Measurements from ENCODE around the gene PALLD.

DNA sequence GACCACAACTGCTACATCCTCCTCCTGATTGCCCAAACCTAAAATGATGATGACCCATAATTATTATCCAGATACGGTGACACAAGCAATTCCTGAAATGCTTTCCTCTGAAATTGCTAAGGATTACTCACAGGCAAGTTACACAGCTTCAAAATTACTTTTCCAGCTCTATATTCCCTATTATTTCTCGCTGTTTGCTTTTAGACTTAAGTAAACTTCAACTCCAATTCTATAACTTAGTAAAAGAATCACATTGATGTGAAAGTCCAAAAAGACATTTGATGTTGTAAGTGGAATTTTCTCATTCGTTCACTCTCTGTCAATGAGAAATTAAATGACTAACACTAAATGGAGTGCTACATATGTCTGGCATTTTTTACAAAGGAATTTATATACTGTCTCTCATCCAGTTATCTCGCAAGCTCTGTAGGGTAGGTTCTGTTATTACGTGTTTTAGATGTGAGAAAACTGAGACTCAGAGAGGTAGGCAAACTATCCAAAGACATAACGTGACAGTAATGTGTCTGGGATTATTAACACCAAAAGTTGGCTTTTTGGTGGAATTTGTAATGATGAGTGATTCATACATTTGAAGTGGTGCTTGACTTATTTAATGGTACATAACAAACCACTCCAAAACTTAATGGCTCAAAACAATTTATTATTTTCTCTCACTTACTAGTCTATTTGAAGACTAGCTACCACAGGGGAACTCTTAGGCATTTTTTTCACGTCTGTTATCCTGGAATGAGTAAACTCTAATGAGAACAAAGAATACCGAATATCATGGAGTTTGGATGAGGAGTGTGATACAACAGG, 31.5 kb downstream of the PALLD start:
- TF ChIP-seq, protein P1, sequence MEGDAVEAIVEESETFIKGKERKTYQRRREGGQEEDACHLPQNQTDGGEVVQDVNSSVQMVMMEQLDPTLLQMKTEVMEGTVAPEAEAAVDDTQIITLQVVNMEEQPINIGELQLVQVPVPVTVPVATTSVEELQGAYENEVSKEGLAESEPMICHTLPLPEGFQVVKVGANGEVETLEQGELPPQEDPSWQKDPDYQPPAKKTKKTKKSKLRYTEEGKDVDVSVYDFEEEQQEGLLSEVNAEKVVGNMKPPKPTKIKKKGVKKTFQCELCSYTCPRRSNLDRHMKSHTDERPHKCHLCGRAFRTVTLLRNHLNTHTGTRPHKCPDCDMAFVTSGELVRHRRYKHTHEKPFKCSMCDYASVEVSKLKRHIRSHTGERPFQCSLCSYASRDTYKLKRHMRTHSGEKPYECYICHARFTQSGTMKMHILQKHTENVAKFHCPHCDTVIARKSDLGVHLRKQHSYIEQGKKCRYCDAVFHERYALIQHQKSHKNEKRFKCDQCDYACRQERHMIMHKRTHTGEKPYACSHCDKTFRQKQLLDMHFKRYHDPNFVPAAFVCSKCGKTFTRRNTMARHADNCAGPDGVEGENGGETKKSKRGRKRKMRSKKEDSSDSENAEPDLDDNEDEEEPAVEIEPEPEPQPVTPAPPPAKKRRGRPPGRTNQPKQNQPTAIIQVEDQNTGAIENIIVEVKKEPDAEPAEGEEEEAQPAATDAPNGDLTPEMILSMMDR (IDR thresholded peaks at IDR 0.05 in 2 of 3, conservative IDR thresholded peaks at IDR 0.05 in 1 of 3; ENCODE audit: borderline replicate concordance in 1 of 3, insufficient read depth in 1 of 3, low read depth in 2 of 3, low read length in 2 of 3): 0 out of 6 replicates have a peak, but pooled peaks of 1 of the 3 experiments have one; percentile 1
- TF ChIP-seq SP1 (IDR thresholded peaks at IDR 0.05; ENCODE audit: low read depth) (no peak), POLR2AphosphoS5 (IDR thresholded peaks at IDR 0.05; ENCODE audit: low read depth, low read length) (no peak), POLR2A (IDR thresholded peaks at IDR 0.05; ENCODE audit: borderline replicate concordance, extremely low read depth, insufficient read depth, insufficient read length) (no peak), RAD21 (IDR thresholded peaks at IDR 0.05; ENCODE audit: low read depth) (no peak), YY1 (IDR thresholded peaks at IDR 0.05; ENCODE audit: extremely low read depth, insufficient replicate concordance, low read depth, low read length) (no peak), JUND (IDR thresholded peaks at IDR 0.05) (no peak), EZH2 (IDR thresholded peaks at IDR 0.05) (no peak), ZNF274 (IDR thresholded peaks at IDR 0.05; ENCODE audit: low read depth, low read length) (no peak), ZFX (IDR thresholded peaks at IDR 0.05) (no peak), SIN3A (IDR thresholded peaks at IDR 0.05; ENCODE audit: low read depth) (no peak)
- TF ChIP-seq, protein P2, sequence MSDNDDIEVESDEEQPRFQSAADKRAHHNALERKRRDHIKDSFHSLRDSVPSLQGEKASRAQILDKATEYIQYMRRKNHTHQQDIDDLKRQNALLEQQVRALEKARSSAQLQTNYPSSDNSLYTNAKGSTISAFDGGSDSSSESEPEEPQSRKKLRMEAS (IDR thresholded peaks at IDR 0.05): no peak
- TF ChIP-seq, protein P3, sequence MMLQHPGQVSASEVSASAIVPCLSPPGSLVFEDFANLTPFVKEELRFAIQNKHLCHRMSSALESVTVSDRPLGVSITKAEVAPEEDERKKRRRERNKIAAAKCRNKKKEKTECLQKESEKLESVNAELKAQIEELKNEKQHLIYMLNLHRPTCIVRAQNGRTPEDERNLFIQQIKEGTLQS (IDR thresholded peaks at IDR 0.05): no peak
- TF ChIP-seq, protein P4, sequence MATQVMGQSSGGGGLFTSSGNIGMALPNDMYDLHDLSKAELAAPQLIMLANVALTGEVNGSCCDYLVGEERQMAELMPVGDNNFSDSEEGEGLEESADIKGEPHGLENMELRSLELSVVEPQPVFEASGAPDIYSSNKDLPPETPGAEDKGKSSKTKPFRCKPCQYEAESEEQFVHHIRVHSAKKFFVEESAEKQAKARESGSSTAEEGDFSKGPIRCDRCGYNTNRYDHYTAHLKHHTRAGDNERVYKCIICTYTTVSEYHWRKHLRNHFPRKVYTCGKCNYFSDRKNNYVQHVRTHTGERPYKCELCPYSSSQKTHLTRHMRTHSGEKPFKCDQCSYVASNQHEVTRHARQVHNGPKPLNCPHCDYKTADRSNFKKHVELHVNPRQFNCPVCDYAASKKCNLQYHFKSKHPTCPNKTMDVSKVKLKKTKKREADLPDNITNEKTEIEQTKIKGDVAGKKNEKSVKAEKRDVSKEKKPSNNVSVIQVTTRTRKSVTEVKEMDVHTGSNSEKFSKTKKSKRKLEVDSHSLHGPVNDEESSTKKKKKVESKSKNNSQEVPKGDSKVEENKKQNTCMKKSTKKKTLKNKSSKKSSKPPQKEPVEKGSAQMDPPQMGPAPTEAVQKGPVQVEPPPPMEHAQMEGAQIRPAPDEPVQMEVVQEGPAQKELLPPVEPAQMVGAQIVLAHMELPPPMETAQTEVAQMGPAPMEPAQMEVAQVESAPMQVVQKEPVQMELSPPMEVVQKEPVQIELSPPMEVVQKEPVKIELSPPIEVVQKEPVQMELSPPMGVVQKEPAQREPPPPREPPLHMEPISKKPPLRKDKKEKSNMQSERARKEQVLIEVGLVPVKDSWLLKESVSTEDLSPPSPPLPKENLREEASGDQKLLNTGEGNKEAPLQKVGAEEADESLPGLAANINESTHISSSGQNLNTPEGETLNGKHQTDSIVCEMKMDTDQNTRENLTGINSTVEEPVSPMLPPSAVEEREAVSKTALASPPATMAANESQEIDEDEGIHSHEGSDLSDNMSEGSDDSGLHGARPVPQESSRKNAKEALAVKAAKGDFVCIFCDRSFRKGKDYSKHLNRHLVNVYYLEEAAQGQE (IDR thresholded peaks at IDR 0.05; ENCODE audit: low read depth): no peak
